Measurements from ENCODE around the gene ANAPC10.

DNA sequence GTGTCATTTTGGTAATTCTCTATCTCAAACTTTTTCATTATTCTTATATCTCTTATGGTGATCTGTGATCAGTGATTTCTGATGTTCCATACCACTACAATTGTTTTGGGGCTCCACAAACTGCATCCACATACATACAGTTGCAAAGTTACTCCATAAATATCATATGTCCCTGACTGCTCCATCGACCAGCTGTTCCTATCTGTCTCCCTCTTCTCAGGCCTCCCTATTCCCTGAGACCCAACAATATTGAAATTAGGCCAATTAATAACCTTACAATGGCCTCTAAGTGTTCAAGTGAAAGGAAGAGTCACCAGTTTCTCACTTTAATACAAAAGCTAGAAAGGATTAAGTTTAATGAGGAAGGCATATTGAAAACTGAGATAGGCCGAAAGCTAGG is 108.7 kb downstream of the ANAPC10 start:
- no peak for TF ChIP-seq POLR2A (IDR thresholded peaks at IDR 0.05; ENCODE audit: low read length)
- no peak for TF ChIP-seq GATA1 (IDR thresholded peaks at IDR 0.05; ENCODE audit: low read depth, low read length)

Data from erythroblast (primary cell).